Smooth muscle cell (in vitro differentiated cells): ENCODE results near the gene HBD. TPM values are rescaled to one million over a fixed set of nuclear protein-coding genes. Genes with fewer than 3 reads are reported as not detected.

Source experiments
- DNase-seq: peaks from one replicate; lab custom pipeline; 2025; ENCODE audit not compliant: unreplicated experiment; lab: John Stamatoyannopoulos, UW
- H2AFZ ChIP-seq: fragments of 200-600 bp; sonication (generic); 2 replicates; pipeline ENCODE4 v1.6.0; 2016; ENCODE audit warnings: antibody characterized with exemption, low read depth, mild to moderate bottlenecking
- H3F3A ChIP-seq: fragments of 200-600 bp; sonication (generic); 2 replicates; pipeline ENCODE4 v1.6.0; 2017; ENCODE audit warnings: antibody characterized with exemption, low read depth
- H3K27ac ChIP-seq: fragments of 200-600 bp; sonication (generic); 2 replicates; pipeline ENCODE4 v1.5.1; 2016; ENCODE audit warnings: low read depth, mild to moderate bottlenecking
- H3K27me3 ChIP-seq: fragments of 200-600 bp; sonication (generic); 2 replicates; pipeline ENCODE4 v1.6.1; 2016; ENCODE audit warnings: low read depth, mild to moderate bottlenecking
- H3K36me3 ChIP-seq: fragments of 200-600 bp; sonication (generic); 2 replicates; pipeline ENCODE4 v1.5.1; 2016; ENCODE audit warnings: low read depth
- H3K4me1 ChIP-seq: fragments of 200-600 bp; sonication (generic); 2 replicates; pipeline ENCODE4 v1.5.1; 2016; ENCODE audit warnings: low read depth
- H3K4me2 ChIP-seq: fragments of 200-600 bp; sonication (generic); 2 replicates; pipeline ENCODE4 v1.6.0; 2016; ENCODE audit warnings: mild to moderate bottlenecking
- H3K4me3 ChIP-seq: fragments of 200-600 bp; sonication (generic); 2 replicates; pipeline ENCODE4 v1.5.1; 2016; ENCODE audit warnings: mild to moderate bottlenecking
- H3K79me2 ChIP-seq: fragments of 200-600 bp; sonication (generic); 2 replicates; pipeline ENCODE4 v1.6.0; 2016; ENCODE audit warnings: low read depth, mild to moderate bottlenecking
- H3K9ac ChIP-seq: fragments of 200-600 bp; sonication (generic); 2 replicates; pipeline ENCODE4 v1.6.0; 2016; ENCODE audit warnings: low read depth
- H3K9me3 ChIP-seq: fragments of 200-600 bp; sonication (generic); replicated peaks from 2 replicates; pipeline ENCODE4 v1.5.1; 2016; ENCODE audit warnings: low read depth
- H4K20me1 ChIP-seq: fragments of 200-600 bp; sonication (generic); 2 replicates; pipeline ENCODE4 v1.6.0; 2016; ENCODE audit warnings: low read depth
- CTCF ChIP-seq: fragments of 200-600 bp; sonication (generic); IDR thresholded peaks from 2 replicates; pipeline ENCODE4 v1.5.1; 2017; ENCODE audit warnings: borderline replicate concordance, mild to moderate bottlenecking, antibody characterized with exemption; ENCODE audit not compliant: insufficient read depth, poor library complexity, severe bottlenecking
- WGBS: methylation state at CpG from one replicate; pipeline ENCODE4 v1.1.7; 2016; ENCODE audit warnings: low lambda C conversion rate; 5-methylcytosine and 5-hydroxymethylcytosine counted together
- polyA plus RNA-seq: library from polyadenylated mRNA; unstranded; fragments of >200 nt; fragmentation: Nextera tagmentation; extraction: Ambion mirVana; gene quantifications from 2 replicates; pipeline ENCODE4 v1.2.1, GENCODE V29; 2016
- total RNA-seq: library from RNA; depleted of rRNA; stranded (reverse); fragments of >200 nt; gene quantifications from 2 replicates; pipeline ENCODE4 v1.2.3, GENCODE V29; 2014

Gene HBD
- total and polyA plus RNA-seq, 2 experiments from 2014 or later = not detected

- H3F3A ChIP-seq = no peaks in the 10 kb centered on the region
- WGBS = 90% methylated on average over 2 of the region's 2 CpGs
- H3K9ac ChIP-seq = no peak overlapping the region
- no peak for TF ChIP-seq CTCF
- H3K36me3 ChIP-seq = no peaks in the 10 kb centered on the region
- H3K27ac ChIP-seq = no peak overlapping the region
- H3K79me2 ChIP-seq = no peaks in the 10 kb centered on the region
- no peaks in the 10 kb centered on the region for H3K9me3 ChIP-seq
- H2AFZ ChIP-seq = no peak overlapping the region
- no peak overlapping the region for H3K4me2 ChIP-seq
- no peaks in the 10 kb centered on the region for H3K27me3 ChIP-seq
- DNase-seq = no peak
- H3K4me3 ChIP-seq = no peak overlapping the region
- H3K4me1 ChIP-seq = no peaks in the 10 kb centered on the region
- H4K20me1 ChIP-seq = no peaks in the 10 kb centered on the region
Measured at GRCh38 chr11:5276697-5277096, 42.4 kb upstream of the HBD start.

- Histone ChIP-seq H3K79me2 (no peaks in the 10 kb centered on the region), H3K27ac (no peak overlapping the region), H3F3A (no peaks in the 10 kb centered on the region), H3K4me1 (no peaks in the 10 kb centered on the region), H3K9ac (no peak overlapping the region), H3K36me3 (no peaks in the 10 kb centered on the region), H3K4me2 (no peak overlapping the region), H3K27me3 (no peaks in the 10 kb centered on the region), H4K20me1 (no peaks in the 10 kb centered on the region), H3K9me3 (no peaks in the 10 kb centered on the region), H2AFZ (no peak overlapping the region), H3K4me3 (no peak overlapping the region)
- no peak for DNase-seq
- no peak for TF ChIP-seq CTCF
- 67% methylated on average over 6 of the region's 6 CpGs for WGBS
Measured at GRCh38 chr11:5275369-5276110, 41.3 kb upstream of the HBD start.

GRCh38 chr11:5274395-5274794, 40.1 kb upstream of the HBD start:
- 71% methylated on average over 5 of the region's 5 CpGs for WGBS
- no peaks in the 10 kb centered on the region for H4K20me1 ChIP-seq

More at GRCh38 chr11:5274395-5274794, 40.1 kb upstream of the HBD start:
- Histone ChIP-seq H3K36me3 (no peaks in the 10 kb centered on the region), H3K4me2 (no peak overlapping the region), H3K27me3 (no peaks in the 10 kb centered on the region), H3K4me1 (no peaks in the 10 kb centered on the region), H3K9ac (no peak overlapping the region), H2AFZ (no peak overlapping the region), H3K27ac (no peak overlapping the region), H3F3A (no peaks in the 10 kb centered on the region), H3K9me3 (no peaks in the 10 kb centered on the region), H3K4me3 (no peak overlapping the region), H3K79me2 (no peaks in the 10 kb centered on the region)
- TF ChIP-seq CTCF = no peak
- DNase-seq = no peak
